HFFc6 (cell line): ENCODE measurements around the gene FAM171A1. TPM values are rescaled to one million over a fixed set of nuclear protein-coding genes. Genes with fewer than 3 reads are reported as not detected.
A peak's percentile ranks its signal among the peaks of the same experiment; 100 is the strongest.

Experiments used
- DNase-seq: peaks from one replicate; pipeline ENCODE4 v3.0.0-alpha.2; 2018
- H3K27ac Mint-ChIP-seq: 2 replicates; pipeline ENCODE4 v1.8.0; 2020; ENCODE audit warnings: mild to moderate bottlenecking, mixed read lengths
- H3K27me3 Mint-ChIP-seq: 2 replicates; pipeline ENCODE4 v1.8.0; 2021; ENCODE audit warnings: mild to moderate bottlenecking, moderate library complexity, mixed read lengths; ENCODE audit not compliant: insufficient read depth
- H3K36me3 Mint-ChIP-seq: 2 replicates; pipeline ENCODE4 v1.8.0; 2021; ENCODE audit warnings: low read depth, mixed read lengths
- H3K4me1 Mint-ChIP-seq: 2 replicates; pipeline ENCODE4 v1.8.0; 2020; ENCODE audit warnings: low read depth, mixed read lengths
- H3K4me3 Mint-ChIP-seq: 2 replicates; pipeline ENCODE4 v1.8.0; 2020; ENCODE audit warnings: mild to moderate bottlenecking, moderate library complexity, mixed read lengths
- H3K9me3 Mint-ChIP-seq: 2 replicates; pipeline ENCODE4 v1.8.0; 2020; ENCODE audit warnings: mild to moderate bottlenecking, mixed read lengths
- CTCF ChIP-seq: fragments of 200-600 bp; sonication (generic); IDR thresholded peaks from 2 replicates; pipeline ENCODE4 v1.5.0; 2021; ENCODE audit warnings: antibody characterized with exemption, mild to moderate bottlenecking
- total RNA-seq, 6 experiments: library from RNA; stranded (reverse); fragmentation: NEBNext Ultra II Directional; extraction: Animal tissue kit (Norgen Biotek cat#: 25700); gene quantifications; 2 replicates in 1 of 6; 3 replicates in 5 of 6; pipeline ENCODE4 v1.2.3, GENCODE V29; 2021

Gene FAM171A1
- total RNA-seq, 6 experiments from 2014 or later, result 33.4 to 60.7 (median 48.6) TPM

GRCh38 chr10:15266117-15266516 lies 105.0 kb downstream of the FAM171A1 start:
- peaks cover 19% of the 10 kb centered on the region for H3K36me3 Mint-ChIP-seq
- no peak for DNase-seq
- H3K4me3 Mint-ChIP-seq, result no peak overlapping the region
- no peaks in the 10 kb centered on the region for H3K4me1 Mint-ChIP-seq
- no peaks in the 10 kb centered on the region; the same call in 1 of the 2 replicates for H3K27me3 Mint-ChIP-seq
- no peak for TF ChIP-seq CTCF
- H3K9me3 Mint-ChIP-seq, result no peaks in the 10 kb centered on the region
- no peak overlapping the region for H3K27ac Mint-ChIP-seq

DNA sequence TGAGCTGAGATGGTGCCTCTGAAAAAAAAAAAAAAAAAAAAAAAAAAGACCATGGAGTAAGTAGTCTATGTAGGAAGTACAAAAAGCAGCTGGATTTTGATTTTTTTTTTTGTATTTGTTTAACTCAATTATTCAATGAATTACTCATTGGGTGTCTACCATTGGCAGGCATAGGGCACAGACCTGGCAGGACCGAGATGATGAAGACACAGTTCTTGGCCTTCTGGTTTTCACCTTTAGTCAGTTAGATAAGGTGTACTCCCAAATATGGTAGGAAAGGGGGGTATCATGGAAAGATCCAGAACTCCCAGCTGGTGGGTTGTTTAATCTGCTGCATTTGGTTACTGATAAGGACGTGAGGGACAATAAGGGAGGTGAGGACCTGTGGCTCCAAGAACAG lies 105.5 kb downstream of the FAM171A1 start:
- TF ChIP-seq CTCF, result no peak
- peaks cover 16% of the 10 kb centered on the region for H3K36me3 Mint-ChIP-seq
- H3K9me3 Mint-ChIP-seq, result no peaks in the 10 kb centered on the region
- H3K27ac Mint-ChIP-seq, result no peak overlapping the region
- H3K27me3 Mint-ChIP-seq, result no peaks in the 10 kb centered on the region; the same call in 1 of the 2 replicates
- no peak overlapping the region for H3K4me3 Mint-ChIP-seq
- no peaks in the 10 kb centered on the region for H3K4me1 Mint-ChIP-seq
- no peak for DNase-seq

GRCh38 chr10:15265056-15265455 lies 106.0 kb downstream of the FAM171A1 start:
- Mint-ChIP-seq H3K36me3 (peaks cover 16% of the 10 kb centered on the region), H3K4me1 (no peaks in the 10 kb centered on the region), H3K4me3 (no peak overlapping the region), H3K9me3 (no peaks in the 10 kb centered on the region), H3K27ac (no peak overlapping the region), H3K27me3 (no peaks in the 10 kb centered on the region; the same call in 1 of the 2 replicates)
- no peak for TF ChIP-seq CTCF
- DNase-seq, result no peak

GRCh38 chr10:15263657-15264323 lies 107.3 kb downstream of the FAM171A1 start:
- no peaks in the 10 kb centered on the region for H3K9me3 Mint-ChIP-seq
- TF ChIP-seq CTCF, result no peak
- DNase-seq, result no peak
- H3K27me3 Mint-ChIP-seq, result no peaks in the 10 kb centered on the region; the same call in 1 of the 2 replicates
- no peak overlapping the region for H3K4me3 Mint-ChIP-seq
- peaks cover 6% of the 10 kb centered on the region for H3K36me3 Mint-ChIP-seq
- H3K27ac Mint-ChIP-seq, result no peak overlapping the region
- no peaks in the 10 kb centered on the region for H3K4me1 Mint-ChIP-seq

- Mint-ChIP-seq H3K27ac (no peak overlapping the region), H3K27me3 (no peaks in the 10 kb centered on the region; the same call in 1 of the 2 replicates), H3K4me1 (no peaks in the 10 kb centered on the region), H3K4me3 (no peak overlapping the region), H3K36me3 (no peaks in the 10 kb centered on the region), H3K9me3 (no peaks in the 10 kb centered on the region)
- DNase-seq, result peak; percentile 32
- TF ChIP-seq CTCF, result peak; percentile 66
Observed at GRCh38 chr10:15262036-15262713, 108.9 kb downstream of the FAM171A1 start.
